HG03135 (cell line): ENCODE data around the gene TRMT44.
"Not testable (repeated sequence)": the region's sequence is repeated elsewhere in the genome, so short reads cannot be mapped to it uniquely, and the experiment has no call there.

Experiments used
- ATAC-seq: cut with Tn5 transposase; IDR thresholded peaks from one replicate; pipeline ENCODE4 v1.9.1; 2021; ENCODE audit warnings: mild to moderate bottlenecking, moderate library complexity; ENCODE audit not compliant: unreplicated experiment

Gene TRMT44

DNA sequence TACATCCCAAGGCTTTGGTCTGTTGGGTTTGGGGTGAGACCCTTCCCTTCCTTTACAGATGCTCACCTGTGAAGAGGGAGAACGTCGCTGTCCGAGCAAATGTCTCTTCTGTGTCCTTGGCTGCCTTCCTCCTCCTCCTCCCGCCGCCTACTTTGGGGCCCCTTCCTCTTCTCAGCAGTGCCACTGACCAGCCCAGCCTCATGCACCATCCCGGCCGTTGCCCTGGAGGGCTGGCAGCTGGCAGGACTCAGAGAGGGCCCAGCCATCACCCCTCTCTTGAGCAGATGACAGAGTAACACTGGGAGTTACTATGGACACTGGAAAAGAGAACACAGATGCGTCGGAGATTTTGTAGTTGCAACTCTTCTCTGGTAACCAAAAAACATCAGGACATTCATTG is 68.2 kb downstream of the TRMT44 start:
- no peak for ATAC-seq

DNA sequence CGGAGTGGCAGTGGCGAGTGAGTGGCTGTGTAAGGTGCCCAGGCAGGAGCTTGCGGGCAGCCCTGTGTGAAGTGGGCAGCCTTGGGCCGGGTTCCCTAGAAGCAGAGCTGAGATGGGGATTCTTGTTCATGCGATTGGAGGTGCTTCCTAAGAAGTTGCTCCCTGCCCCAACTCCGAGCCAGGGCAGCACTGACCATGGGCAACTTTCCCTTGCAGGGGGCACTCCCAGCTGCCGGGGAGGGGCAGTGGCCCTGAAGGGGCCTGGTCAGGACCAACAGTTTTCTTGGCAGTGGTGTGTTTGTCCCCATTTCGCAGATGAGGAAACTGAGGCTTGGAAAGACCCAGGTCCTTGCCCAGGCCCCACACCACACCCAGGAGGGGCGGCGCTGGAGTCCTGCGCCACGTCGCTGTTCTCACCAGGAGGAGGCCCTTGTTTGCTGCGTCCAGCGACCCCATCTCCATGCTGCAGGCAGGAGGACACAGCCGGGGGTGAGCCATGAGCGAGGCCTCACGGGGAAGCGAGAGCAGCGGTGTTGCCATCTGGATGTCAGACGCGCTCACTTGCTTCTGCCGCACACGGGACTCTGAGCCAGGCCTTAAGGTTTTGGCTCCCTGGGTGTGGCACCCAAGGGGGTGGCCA is 68.9 kb downstream of the TRMT44 start:
- no peak for ATAC-seq

DNA sequence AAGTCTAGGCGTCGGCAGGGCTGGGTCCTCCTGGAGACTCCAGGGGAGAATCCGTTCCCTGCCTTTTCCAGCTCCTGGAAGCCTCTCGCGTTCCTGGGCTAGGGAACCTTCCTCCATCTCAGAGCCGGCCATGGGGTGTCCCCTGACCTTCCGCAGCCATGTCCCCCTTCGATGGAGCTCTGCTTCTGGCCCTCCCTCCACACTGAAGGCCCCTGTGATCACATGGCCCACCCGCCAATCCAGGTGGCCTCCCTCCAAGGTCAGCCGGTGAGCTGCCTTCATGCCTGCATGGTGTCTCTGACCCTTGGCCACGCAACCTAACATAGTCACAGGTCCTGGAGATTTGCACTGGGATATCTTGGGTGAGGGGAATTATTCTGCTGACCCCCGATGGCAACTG is 69.6 kb downstream of the TRMT44 start:
- ATAC-seq, result no peak

DNA sequence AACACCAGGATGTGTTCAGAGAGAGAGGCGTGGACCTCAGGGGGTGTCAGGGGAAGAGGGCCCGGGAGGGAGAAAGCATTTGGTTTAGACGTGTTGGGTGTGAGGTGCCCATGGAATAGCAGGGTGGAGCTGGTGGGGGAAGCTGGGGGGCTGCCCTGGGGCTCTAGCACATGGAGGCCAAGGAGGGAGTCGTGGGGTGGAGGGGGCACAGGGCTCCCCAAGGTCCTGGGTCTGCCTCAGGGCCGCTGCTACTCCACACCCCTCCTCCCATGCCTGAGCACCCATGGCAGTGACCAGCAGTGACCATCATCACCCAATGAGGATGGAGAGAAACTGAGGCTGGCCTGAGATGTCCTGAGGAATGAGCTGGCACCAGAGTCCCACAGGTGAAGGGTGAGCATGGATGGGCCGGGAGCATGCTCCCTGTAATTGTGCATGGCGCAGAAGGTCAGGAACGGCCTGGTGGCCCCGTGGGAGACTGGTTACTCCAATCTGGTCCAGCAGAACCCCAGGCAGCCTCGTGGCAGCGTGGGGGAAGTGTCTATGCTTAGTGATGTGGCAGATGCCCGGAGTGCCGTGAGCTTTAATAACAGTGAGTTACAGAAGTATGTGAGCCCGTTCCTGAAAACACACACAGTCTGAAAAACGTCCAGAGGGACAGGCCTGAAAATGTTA is 70.2 kb downstream of the TRMT44 start:
- ATAC-seq, result no peak

DNA sequence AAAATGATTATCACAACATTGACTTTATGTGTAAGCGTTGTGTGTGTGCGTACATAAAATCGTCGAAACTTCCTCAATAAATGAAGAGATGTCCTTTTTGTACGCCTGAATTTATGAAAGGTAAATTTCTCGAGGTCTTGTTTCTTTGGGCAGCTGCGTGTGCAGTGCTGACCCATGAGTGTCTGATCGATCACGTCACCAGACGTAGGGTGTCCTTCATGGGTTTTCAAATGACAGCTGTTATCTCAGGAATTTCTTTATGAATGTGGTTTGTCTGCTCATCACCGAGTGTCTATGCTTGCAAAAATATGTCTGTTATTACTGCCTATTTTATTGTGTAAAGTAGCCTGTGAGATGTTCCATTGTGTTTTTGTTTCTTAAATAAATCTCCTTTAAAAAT is 71.9 kb downstream of the TRMT44 start:
- ATAC-seq, result no peak

DNA sequence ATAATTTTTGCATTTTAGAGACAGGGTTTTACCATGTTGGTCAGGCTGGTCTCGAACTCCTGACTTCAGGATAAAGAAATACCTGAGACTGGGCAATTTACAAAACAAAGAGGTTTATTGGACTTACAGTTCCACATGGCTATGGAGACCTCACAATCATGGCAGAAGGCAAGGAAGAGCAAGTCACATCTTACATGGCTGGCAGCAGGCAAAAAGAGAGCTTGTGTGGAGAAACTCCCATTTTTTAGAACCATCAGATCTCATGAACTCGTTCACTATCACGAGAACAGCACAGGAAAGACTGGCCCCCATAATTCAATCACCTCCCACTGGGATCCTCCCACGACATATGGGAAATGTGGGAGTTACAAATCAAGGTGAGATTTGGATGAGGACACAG is 72.5 kb downstream of the TRMT44 start:
- ATAC-seq, result not testable (repeated sequence)

DNA sequence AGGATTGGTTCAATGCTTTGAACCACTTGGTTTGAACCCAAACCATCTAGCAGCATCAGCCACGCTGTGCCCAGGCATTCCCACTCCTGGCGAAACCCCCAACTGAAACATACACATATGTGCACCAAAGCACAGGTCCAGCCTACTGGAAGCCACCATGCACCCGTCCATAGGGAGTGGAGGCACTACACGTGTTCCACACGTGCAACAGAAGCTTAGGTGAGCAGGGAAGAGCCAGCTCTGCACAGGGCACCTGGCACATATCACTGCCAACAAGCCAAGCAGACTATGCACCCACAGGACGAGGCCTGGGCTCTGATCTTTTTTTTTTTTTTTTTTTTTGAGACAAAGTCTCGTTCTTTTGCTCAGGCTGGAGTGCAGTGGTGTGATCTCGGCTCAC is 73.4 kb downstream of the TRMT44 start:
- no peak for ATAC-seq

DNA sequence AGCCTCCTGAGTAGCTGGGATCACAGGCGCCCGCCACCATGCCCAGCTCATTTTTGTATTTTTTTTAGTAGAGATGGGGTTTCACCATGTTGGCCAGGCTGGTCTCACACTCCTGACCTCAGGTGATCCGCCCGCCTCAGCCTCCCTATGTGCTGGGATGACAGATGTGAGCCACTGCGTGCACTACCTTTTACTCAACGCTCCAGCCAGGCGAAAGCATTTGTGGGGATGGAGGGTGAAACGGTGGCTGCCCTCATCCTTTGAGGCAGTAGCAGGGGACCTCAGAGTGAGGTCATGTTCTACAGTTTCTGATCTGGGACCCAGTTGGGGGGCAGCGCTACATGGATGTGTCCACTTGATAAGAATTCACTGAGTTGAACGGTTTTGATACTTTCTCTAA is 73.8 kb downstream of the TRMT44 start:
- no peak for ATAC-seq

DNA sequence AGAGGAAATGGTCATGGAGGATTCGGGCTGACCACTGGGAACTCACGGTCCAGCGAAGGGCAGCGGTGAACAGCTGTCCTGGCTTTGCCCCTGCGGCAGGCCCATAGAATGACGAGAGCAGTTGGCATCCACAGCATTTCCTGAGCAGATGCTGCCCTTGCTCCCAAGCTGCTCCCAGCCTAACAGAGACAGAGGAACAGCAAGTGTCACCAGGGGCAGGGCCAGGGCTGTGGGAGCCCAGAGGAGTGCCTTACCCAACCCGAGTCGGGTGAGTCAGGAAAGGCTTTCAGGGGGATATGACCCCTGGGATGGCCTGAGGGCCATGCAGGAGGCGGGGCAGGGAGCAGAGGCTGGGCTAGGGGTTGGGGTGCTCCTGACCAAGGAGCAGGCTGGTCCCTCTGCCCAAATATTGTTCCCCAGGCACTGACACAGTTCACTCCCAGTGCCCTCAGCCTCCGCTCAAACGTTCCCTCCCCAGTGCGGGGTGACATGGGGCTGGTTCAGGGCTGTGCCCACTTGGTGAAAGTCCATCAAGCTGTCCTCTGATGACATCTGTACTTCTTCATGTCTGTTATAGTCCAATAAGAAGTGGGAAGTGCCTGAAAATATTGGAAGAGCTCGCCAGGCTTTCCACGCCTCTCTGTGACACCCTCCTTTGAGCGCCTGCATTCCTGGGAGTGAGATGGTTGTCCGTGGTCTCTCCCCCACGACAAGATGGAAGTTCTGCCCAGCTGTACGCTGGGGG is 74.9 kb downstream of the TRMT44 start:
- no peak for ATAC-seq

DNA sequence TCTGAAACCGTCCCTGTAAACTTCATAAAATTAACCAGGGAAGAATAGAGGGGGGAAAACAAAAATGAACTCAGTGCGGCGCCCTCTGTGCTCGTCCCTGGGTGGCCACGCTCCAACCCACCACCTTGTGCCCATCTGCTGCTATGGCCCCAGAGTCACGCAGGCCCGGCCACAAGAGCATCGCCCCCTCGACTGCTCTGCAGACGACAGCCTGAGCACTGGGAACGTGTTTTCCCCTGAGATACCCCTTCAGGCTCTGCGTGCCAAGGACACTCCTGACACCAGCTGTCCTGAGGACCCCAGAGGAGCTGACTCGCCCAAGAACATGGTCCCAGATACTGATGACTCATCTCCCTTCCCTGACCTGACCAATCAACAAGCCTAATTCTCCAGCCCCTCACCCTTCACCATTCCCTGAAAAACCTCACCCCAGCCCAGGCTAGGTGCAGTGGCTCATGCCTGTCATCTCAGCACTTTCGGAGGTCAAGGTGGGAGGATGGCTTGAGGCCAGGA is 75.5 kb downstream of the TRMT44 start:
- ATAC-seq, result no peak

DNA sequence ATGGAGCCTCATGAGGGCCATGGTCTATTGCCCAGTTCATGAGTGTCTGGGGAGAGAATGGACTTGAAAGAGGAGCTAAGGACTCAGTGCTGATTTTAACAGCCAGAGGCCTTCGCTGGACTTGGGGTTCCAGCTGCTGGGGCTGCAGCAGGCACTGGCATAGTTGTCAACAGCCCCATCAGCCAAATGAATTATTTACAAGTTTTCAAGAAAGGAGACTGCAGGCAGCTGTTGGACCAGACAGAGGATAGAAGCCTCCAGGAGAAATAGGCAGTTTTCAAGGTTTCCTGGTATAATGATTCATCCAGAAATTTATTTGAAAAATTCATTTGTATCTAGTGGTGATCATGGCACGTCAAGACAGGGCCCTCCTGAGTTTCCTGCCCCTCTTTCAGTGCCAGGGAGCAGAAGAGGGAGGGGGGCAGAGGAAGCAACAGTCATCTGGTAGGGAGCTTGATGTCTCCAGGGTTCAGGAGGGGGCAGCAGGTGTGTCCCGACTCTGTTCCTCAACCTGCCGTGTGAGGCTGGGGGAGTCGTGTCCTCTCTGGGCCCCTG is 76.5 kb downstream of the TRMT44 start:
- ATAC-seq, result no peak

DNA sequence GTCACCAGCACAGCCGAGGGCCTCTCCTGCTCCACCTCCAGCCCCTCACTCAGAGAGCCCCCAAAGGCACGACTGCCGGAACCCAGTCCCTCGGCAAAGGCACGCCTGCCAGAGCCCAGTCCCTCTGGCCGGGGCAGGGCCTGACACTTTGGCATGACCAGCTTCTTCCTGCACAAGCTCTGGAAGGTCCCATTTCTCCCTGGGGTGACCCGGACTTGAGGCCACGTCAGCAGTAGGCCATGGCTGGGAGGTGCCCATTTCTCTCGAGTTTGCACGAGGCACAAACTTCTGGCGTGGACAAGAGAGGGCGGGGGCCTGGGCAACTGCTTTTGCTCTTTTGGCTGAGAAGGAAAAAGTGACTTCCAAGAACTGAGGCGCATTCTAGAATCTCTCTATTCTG is 77.4 kb downstream of the TRMT44 start:
- ATAC-seq, result no peak

DNA sequence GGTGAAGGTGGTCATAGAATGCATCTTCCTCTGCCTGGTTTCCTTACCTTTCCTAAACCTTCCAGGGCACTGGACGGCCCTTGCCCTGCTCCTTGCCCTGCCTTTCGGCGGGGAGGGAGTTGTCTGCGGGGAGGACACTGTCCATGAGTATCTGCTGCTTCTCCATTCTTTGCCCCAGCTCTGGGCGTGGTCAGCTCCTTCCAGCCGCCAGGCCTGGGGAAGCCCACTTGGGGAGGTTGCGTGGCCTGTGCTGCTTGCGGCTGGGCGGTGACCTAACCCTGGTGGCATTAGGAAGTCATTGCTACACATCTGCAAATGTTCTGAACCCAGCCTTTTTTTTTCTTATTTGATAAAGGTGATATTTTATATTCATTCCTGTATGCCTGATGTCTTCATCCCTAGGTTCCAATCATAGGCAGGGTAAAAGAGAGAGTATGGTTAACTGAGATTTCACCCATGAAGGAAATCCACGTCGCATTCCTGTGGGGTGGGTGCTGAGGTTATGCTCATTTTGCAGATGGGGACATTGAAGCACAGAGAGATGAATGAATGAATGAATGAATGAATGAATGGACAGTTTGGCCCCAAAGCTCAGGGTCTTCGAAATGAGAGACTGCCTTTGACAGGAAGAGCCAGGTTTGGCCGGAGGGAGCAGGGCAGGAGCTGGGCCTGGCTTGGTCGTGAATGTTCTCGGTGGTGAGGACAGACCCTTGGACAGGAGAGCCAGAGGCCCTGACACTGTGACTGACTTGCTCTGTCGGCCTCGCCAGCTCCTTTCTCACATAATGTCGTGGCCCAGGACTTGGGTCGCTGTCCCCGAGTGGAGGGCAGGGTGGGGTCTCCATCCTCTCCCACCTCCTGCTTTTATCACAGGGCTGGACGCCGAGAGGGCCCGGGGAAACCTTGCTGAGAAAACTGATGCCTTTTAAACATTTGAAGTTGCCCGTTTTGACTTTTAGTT is 81.9 kb downstream of the TRMT44 start:
- ATAC-seq, result no peak

DNA sequence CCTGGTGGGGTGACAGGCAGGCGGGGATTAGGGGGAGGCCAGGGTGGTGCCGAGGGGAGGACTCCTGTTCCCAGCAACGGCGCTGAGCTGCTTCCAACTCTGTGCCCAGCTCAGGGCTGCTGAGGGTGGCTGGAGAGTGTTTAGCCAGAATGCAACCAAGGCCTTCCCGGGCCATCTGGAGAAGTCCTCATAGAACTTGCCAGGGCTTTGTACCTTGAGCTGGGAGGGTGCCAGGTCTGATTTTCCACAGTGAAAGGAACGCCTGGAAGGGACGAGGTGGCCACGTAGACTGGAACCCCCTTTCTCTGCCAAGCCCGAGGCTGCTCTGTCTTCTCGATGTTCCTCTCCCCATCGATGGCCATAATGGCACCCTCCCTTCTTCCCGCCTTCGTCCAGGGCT is 82.6 kb downstream of the TRMT44 start:
- no peak for ATAC-seq

DNA sequence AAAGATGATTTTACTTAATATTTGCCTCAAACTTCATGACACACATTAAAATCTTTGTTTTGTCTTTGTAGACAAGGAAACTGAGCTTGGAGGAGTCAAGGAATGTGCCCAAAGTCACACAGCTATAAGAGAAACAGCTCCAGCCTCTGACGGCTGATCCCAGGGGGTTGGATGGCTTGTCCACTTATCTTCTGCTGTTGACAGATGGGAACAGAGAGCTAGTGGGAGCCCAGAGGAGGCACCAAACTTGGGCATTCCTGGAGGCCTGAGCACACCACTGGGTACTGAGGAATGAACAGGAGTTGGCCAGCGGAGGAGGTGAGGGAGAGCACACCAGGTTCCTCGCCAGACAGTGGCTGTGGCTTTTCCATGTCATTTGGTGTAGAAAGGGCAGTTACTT is 83.2 kb downstream of the TRMT44 start:
- ATAC-seq, result no peak

DNA sequence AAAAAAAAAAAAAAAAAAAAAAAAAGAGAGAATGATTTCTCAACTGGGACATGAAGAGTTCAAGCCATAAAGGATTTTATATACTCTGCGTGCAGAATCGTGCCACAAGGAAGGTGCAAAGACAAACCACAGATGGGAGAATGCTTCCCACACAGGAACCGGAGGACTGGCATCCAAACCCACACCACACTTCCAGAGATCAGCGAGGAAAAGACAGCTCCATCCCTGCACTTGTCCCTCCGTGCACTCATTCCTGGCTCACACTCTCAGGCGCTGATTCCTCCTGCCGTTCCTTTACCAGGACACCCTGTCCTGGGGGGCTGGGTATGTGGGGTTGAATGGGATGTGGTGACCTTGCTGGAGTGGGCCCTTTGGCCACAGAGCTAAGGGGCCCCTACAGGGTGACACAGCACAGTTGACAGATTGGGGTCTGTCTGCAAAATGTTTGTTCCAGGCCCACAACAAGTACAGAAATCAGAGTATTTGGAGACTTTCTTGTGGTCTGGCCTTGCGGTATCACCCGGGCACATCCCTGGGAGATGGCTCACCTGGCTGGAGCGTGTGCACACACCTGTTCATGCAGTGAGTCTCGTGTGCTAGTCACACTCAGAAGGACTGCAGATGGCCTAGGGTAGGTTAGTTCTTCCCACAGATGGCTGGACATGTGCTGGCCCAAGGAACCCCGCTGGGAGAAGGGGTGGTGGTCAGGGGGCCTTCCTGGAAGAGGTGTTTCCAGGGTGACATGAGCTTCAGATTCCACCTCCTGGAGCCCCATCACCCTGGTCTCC is 84.2 kb downstream of the TRMT44 start:
- no peak for ATAC-seq

DNA sequence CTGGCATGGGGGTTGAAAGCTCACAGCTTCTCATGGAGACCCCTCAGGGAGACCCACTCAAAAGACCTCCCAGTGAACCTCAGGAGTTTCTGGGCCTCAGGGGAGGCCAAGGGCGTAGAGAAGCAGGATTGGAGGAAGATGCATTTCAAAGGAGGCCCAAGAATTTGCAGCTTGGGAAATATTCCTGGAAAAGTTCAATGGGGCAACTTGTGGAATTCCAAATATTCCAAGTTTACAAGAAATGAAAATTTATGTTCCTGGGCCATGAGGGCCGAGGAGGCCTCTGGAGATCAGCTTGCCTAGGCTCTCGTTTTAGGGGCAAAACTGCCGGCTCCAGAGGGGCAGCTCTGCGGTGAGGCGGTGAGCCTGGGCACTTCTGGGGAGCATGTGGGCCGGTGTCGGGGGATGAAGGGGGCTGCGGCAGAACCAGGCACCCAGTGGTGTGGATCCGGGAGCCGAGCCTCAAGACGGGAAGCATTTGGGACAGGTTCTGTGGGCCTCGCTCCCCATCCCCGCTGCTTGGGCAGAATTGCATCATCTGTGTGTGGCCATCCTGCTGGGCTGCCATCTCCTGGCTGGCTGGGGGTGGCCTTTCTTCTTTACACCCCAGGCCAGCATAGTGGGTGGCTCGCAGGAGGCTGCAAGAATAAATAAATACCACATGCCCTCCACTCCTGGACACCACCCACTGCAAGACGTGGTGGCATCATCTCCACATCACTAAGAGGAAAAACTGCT is 85.0 kb downstream of the TRMT44 start:
- ATAC-seq, result no peak
